OCI-LY1 (cell line): ENCODE data around the gene VWA5B1.

Source experiments
- H2AFZ ChIP-seq: fragments of 200-600 bp; sonication (generic), shearing (Covaris generic); 2 replicates; pipeline ENCODE4 v1.6.0; 2014; ENCODE audit warnings: antibody characterized with exemption, mild to moderate bottlenecking, low read length
- H3F3A ChIP-seq: fragments of 200-600 bp; sonication (generic), shearing (Covaris generic); 2 replicates; pipeline ENCODE4 v1.6.0; 2014; ENCODE audit warnings: mild to moderate bottlenecking, antibody characterized with exemption, low read length, moderate library complexity; ENCODE audit not compliant: insufficient read depth
- H3K27ac ChIP-seq: fragments of 200-600 bp; sonication (generic); 2 replicates; pipeline ENCODE4 v1.5.1; 2014; ENCODE audit warnings: low read length, mixed run types, mild to moderate bottlenecking, low read depth; ENCODE audit not compliant: poor library complexity, severe bottlenecking
- H3K27me3 ChIP-seq: fragments of 200-600 bp; sonication (generic); 2 replicates; pipeline ENCODE4 v1.6.0; 2014; ENCODE audit warnings: antibody characterized with exemption, mild to moderate bottlenecking, low read length, moderate library complexity; ENCODE audit not compliant: insufficient read depth
- H3K36me3 ChIP-seq: fragments of 200-600 bp; sonication (generic); 2 replicates; pipeline ENCODE4 v1.6.1; 2014; ENCODE audit warnings: mild to moderate bottlenecking, antibody characterized with exemption, low read length, moderate library complexity, mixed read lengths; ENCODE audit not compliant: insufficient read depth
- H3K4me1 ChIP-seq: fragments of 200-600 bp; sonication (generic); 2 replicates; pipeline ENCODE4 v1.5.1; 2014; ENCODE audit warnings: mild to moderate bottlenecking, low read length, moderate library complexity; ENCODE audit not compliant: insufficient read depth, severe bottlenecking
- H3K4me2 ChIP-seq: fragments of 200-600 bp; sonication (generic), shearing (Covaris generic); 2 replicates; pipeline ENCODE4 v1.6.1; 2014; ENCODE audit warnings: low read length
- H3K4me3 ChIP-seq: fragments of 200-600 bp; sonication (generic); 2 replicates; pipeline ENCODE4 v1.5.1; 2014; ENCODE audit warnings: low read length, low read depth, mild to moderate bottlenecking, mixed read lengths; ENCODE audit not compliant: poor library complexity, severe bottlenecking
- H3K79me2 ChIP-seq: fragments of 200-600 bp; shearing (Covaris generic); 2 replicates; pipeline ENCODE4 v1.6.1; 2016; ENCODE audit warnings: mixed run types, low read length, mixed read lengths; ENCODE audit not compliant: insufficient read depth
- H3K9ac ChIP-seq: fragments of 200-600 bp; sonication (generic), shearing (Covaris generic); 2 replicates; pipeline ENCODE4 v1.6.1; 2014; ENCODE audit warnings: mild to moderate bottlenecking, low read length, mixed read lengths
- H3K9me2 ChIP-seq: fragments of 200-600 bp; sonication (generic), shearing (Covaris generic); 2 replicates; pipeline ENCODE4 v1.6.1; 2014; ENCODE audit warnings: low read depth, mild to moderate bottlenecking, low read length, mixed read lengths
- H3K9me3 ChIP-seq: fragments of 200-600 bp; shearing (Covaris generic); 2 replicates; pipeline ENCODE4 v1.6.1; 2014; ENCODE audit warnings: low read length, mixed read lengths
- H4K20me1 ChIP-seq: fragments of 200-600 bp; sonication (generic), shearing (Covaris generic); 2 replicates; pipeline ENCODE4 v1.6.0; 2016; ENCODE audit warnings: mild to moderate bottlenecking, low read length; ENCODE audit not compliant: insufficient read depth
- CTCF ChIP-seq: fragments of 200-600 bp; sonication (generic), shearing (Covaris generic); IDR thresholded peaks from 2 replicates; pipeline ENCODE4 v1.5.1; 2017; ENCODE audit warnings: mild to moderate bottlenecking, antibody characterized with exemption, low read length, moderate library complexity, mixed read lengths
- EZH2 ChIP-seq: fragments of 200-600 bp; sonication (generic), shearing (Covaris generic); IDR thresholded peaks from 2 replicates; pipeline ENCODE4 v1.8.0; 2017; ENCODE audit warnings: borderline replicate concordance, mixed run types, mild to moderate bottlenecking, antibody characterized with exemption, low read length, moderate library complexity, mixed read lengths

The VWA5B1 gene

GRCh38 chr1:20395255-20395654 lies 104.6 kb downstream of the VWA5B1 start:
- no peak overlapping the region for H3K9ac ChIP-seq
- H3K4me2 ChIP-seq: no peak overlapping the region
- no peaks in the 10 kb centered on the region for H3F3A ChIP-seq
- TF ChIP-seq CTCF (no peak), EZH2 (no peak)
- H3K36me3 ChIP-seq: no peaks in the 10 kb centered on the region
- no peak overlapping the region for H3K4me3 ChIP-seq
- no peaks in the 10 kb centered on the region for H4K20me1 ChIP-seq
- H3K27me3 ChIP-seq: no peaks in the 10 kb centered on the region
- H3K79me2 ChIP-seq: no peaks in the 10 kb centered on the region
- no peak overlapping the region for H3K27ac ChIP-seq
- no peaks in the 10 kb centered on the region for H3K4me1 ChIP-seq
- H2AFZ ChIP-seq: no peak overlapping the region
- 0 out of 2 replicates have a peak, but pooled peaks cover 3% of the 10 kb centered on the region for H3K9me3 ChIP-seq
- H3K9me2 ChIP-seq: no peaks in the 10 kb centered on the region

- Histone ChIP-seq H4K20me1 (no peaks in the 10 kb centered on the region), H3F3A (no peaks in the 10 kb centered on the region), H3K36me3 (no peaks in the 10 kb centered on the region), H3K79me2 (no peaks in the 10 kb centered on the region), H3K4me1 (no peaks in the 10 kb centered on the region), H2AFZ (no peak overlapping the region), H3K4me3 (no peak overlapping the region), H3K9me2 (no peaks in the 10 kb centered on the region), H3K4me2 (no peak overlapping the region), H3K9ac (no peak overlapping the region), H3K27me3 (peaks cover 7% of the 10 kb centered on the region; the same call in 1 of the 2 replicates), H3K9me3 (0 out of 2 replicates have a peak, but pooled peaks cover 3% of the 10 kb centered on the region), H3K27ac (no peak overlapping the region)
- no peak for TF ChIP-seq CTCF
- no peak for TF ChIP-seq EZH2
Observed at GRCh38 chr1:20398744-20399143, 108.1 kb downstream of the VWA5B1 start.

GRCh38 chr1:20399196-20399595 lies 108.5 kb downstream of the VWA5B1 start:
- Histone ChIP-seq H3K36me3 (no peaks in the 10 kb centered on the region), H3K4me2 (no peak overlapping the region), H2AFZ (no peak overlapping the region), H3K4me3 (no peak overlapping the region), H4K20me1 (no peaks in the 10 kb centered on the region), H3K27ac (no peak overlapping the region), H3F3A (no peaks in the 10 kb centered on the region), H3K27me3 (peaks cover 7% of the 10 kb centered on the region; the same call in 1 of the 2 replicates), H3K9me3 (0 out of 2 replicates have a peak, but pooled peaks cover 3% of the 10 kb centered on the region), H3K9me2 (no peaks in the 10 kb centered on the region), H3K79me2 (no peaks in the 10 kb centered on the region), H3K9ac (no peak overlapping the region), H3K4me1 (no peaks in the 10 kb centered on the region)
- no peak for TF ChIP-seq EZH2
- no peak for TF ChIP-seq CTCF
